ENCODE results near the gene HCK.
"Not testable (repeated sequence)": the region's sequence is repeated elsewhere in the genome, so short reads cannot be mapped to it uniquely, and the experiment has no call there.

HCK gene

GRCh38 chr20:32028647-32029372 is 23.2 kb upstream of the HCK start:
- TF ChIP-seq CTCF (IDR thresholded peaks at IDR 0.05; ENCODE audit: control insufficient read depth, extremely low read depth, insufficient read depth): no peak
- DNase-seq (ENCODE audit: low read depth): no peak
- no peak overlapping the region for H3K4me3 ChIP-seq (ENCODE audit: low read depth, low read length)

GRCh38 chr20:32029561-32029960 is 22.5 kb upstream of the HCK start:
- H3K4me3 ChIP-seq (ENCODE audit: low read depth, low read length): no peak overlapping the region
- no peak for TF ChIP-seq CTCF (IDR thresholded peaks at IDR 0.05; ENCODE audit: control insufficient read depth, extremely low read depth, insufficient read depth)
- no peak for DNase-seq (ENCODE audit: low read depth)

- peak overlapping the region; percentile 11; the same call in 1 of the 2 replicates for H3K4me3 ChIP-seq (ENCODE audit: low read depth, low read length)
- DNase-seq (ENCODE audit: low read depth): peak; percentile 73
- TF ChIP-seq CTCF (IDR thresholded peaks at IDR 0.05; ENCODE audit: control insufficient read depth, extremely low read depth, insufficient read depth): peak; percentile 52
Measured at GRCh38 chr20:32031007-32031958, 20.8 kb upstream of the HCK start.

GRCh38 chr20:32033316-32033715 is 18.7 kb upstream of the HCK start:
- DNase-seq (ENCODE audit: low read depth): no peak
- no peak overlapping the region for H3K4me3 ChIP-seq (ENCODE audit: low read depth, low read length)
- no peak for TF ChIP-seq CTCF (IDR thresholded peaks at IDR 0.05; ENCODE audit: control insufficient read depth, extremely low read depth, insufficient read depth)

- not testable (repeated sequence) for DNase-seq (ENCODE audit: low read depth); H3K4me3 ChIP-seq (ENCODE audit: low read depth, low read length)
Measured at GRCh38 chr20:32033721-32034120, 18.3 kb upstream of the HCK start.

- no peak for TF ChIP-seq CTCF (IDR thresholded peaks at IDR 0.05; ENCODE audit: control insufficient read depth, extremely low read depth, insufficient read depth)
- DNase-seq (ENCODE audit: low read depth): no peak
- H3K4me3 ChIP-seq (ENCODE audit: low read depth, low read length): no peak overlapping the region
Measured at GRCh38 chr20:32034581-32035425, 17.2 kb upstream of the HCK start.

- no peak overlapping the region for H3K4me3 ChIP-seq (ENCODE audit: low read depth, low read length)
- DNase-seq (ENCODE audit: low read depth): no peak
- no peak for TF ChIP-seq CTCF (IDR thresholded peaks at IDR 0.05; ENCODE audit: control insufficient read depth, extremely low read depth, insufficient read depth)
Measured at GRCh38 chr20:32035426-32035779, 16.6 kb upstream of the HCK start.
